KMS-11 (cell line): Measurements from ENCODE around the gene RTN4RL1.

Source experiments
- H2AFZ ChIP-seq: fragments of 200-600 bp; sonication (generic); 2 replicates; pipeline ENCODE4 v1.6.1; 2016; ENCODE audit warnings: antibody characterized with exemption, mixed run types, low read depth
- H3K27ac ChIP-seq: fragments of 200-600 bp; sonication (generic); 2 replicates; pipeline ENCODE4 v1.6.1; 2016; ENCODE audit warnings: mild to moderate bottlenecking, mixed run types
- H3K27me3 ChIP-seq: fragments of 200-600 bp; sonication (generic); 2 replicates; pipeline ENCODE4 v1.6.1; 2017; ENCODE audit warnings: mild to moderate bottlenecking, low read depth, mixed run types, moderate library complexity; ENCODE audit not compliant: insufficient read depth
- H3K36me3 ChIP-seq: fragments of 200-600 bp; sonication (generic); 2 replicates; pipeline ENCODE4 v1.6.1; 2017; ENCODE audit warnings: mild to moderate bottlenecking, mixed run types; ENCODE audit not compliant: insufficient read depth
- H3K4me1 ChIP-seq: fragments of 200-600 bp; sonication (generic); 2 replicates; pipeline ENCODE4 v1.6.1; 2016; ENCODE audit warnings: mild to moderate bottlenecking, low read depth, mixed run types; ENCODE audit not compliant: poor library complexity, severe bottlenecking
- H3K4me2 ChIP-seq: fragments of 200-600 bp; sonication (generic); 2 replicates; pipeline ENCODE4 v1.7.0; 2016; ENCODE audit warnings: mild to moderate bottlenecking, mixed run types
- H3K4me3 ChIP-seq: fragments of 200-600 bp; sonication (generic); IDR thresholded peaks from 2 replicates; pipeline ENCODE4 v1.6.1; 2017; ENCODE audit warnings: low read depth, low read length, mixed read lengths; ENCODE audit not compliant: insufficient read depth
- H3K79me2 ChIP-seq: fragments of 200-600 bp; sonication (generic); 2 replicates; pipeline ENCODE4 v1.6.1; 2016; ENCODE audit warnings: low read depth, mixed run types; ENCODE audit not compliant: insufficient read depth
- H3K9ac ChIP-seq: fragments of 200-600 bp; sonication (generic); 2 replicates; pipeline ENCODE4 v1.6.1; 2016; ENCODE audit warnings: mild to moderate bottlenecking, mixed run types
- H4K20me1 ChIP-seq: fragments of 200-600 bp; sonication (generic); 2 replicates; pipeline ENCODE4 v1.6.1; 2016; ENCODE audit warnings: mild to moderate bottlenecking, mixed run types; ENCODE audit not compliant: insufficient read depth
- CTCF ChIP-seq: fragments of 200-600 bp; sonication (generic); conservative IDR thresholded peaks from 2 replicates; pipeline ENCODE4 v1.6.1; 2017; ENCODE audit warnings: low read depth, mild to moderate bottlenecking, antibody characterized with exemption, low read length, moderate library complexity, mixed read lengths

The RTN4RL1 gene

GRCh38 chr17:1909985-1910384 lies 115.1 kb downstream of the RTN4RL1 start:
- Histone ChIP-seq H3K4me3 (no peak overlapping the region), H3K9ac (no peak overlapping the region), H3K79me2 (no peaks in the 10 kb centered on the region), H3K36me3 (no peaks in the 10 kb centered on the region), H2AFZ (no peak overlapping the region), H3K4me2 (no peak overlapping the region), H3K27me3 (peaks cover 33% of the 10 kb centered on the region; the same call in 1 of the 2 replicates), H4K20me1 (no peaks in the 10 kb centered on the region), H3K27ac (no peak overlapping the region), H3K4me1 (no peaks in the 10 kb centered on the region)
- no peak for TF ChIP-seq CTCF

- TF ChIP-seq CTCF: peak; percentile 49; the same call in 1 of the 2 replicates
- Histone ChIP-seq H3K4me3 (no peak overlapping the region), H3K4me2 (no peak overlapping the region), H3K4me1 (no peaks in the 10 kb centered on the region), H3K27ac (no peak overlapping the region), H3K27me3 (peaks cover 29% of the 10 kb centered on the region; the same call in 1 of the 2 replicates), H3K36me3 (no peaks in the 10 kb centered on the region), H3K9ac (no peak overlapping the region), H3K79me2 (no peaks in the 10 kb centered on the region), H2AFZ (no peak overlapping the region), H4K20me1 (no peaks in the 10 kb centered on the region)
These were observed 116.3 kb downstream of the RTN4RL1 start for GRCh38 chr17:1908699-1909309.

GRCh38 chr17:1907909-1908698 lies 117.0 kb downstream of the RTN4RL1 start:
- Histone ChIP-seq H3K27me3 (peaks cover 22% of the 10 kb centered on the region; the same call in 1 of the 2 replicates), H3K4me2 (no peak overlapping the region), H3K79me2 (no peaks in the 10 kb centered on the region), H4K20me1 (no peaks in the 10 kb centered on the region), H2AFZ (no peak overlapping the region), H3K4me3 (no peak overlapping the region), H3K36me3 (no peaks in the 10 kb centered on the region), H3K27ac (no peak overlapping the region), H3K9ac (no peak overlapping the region), H3K4me1 (no peaks in the 10 kb centered on the region)
- no peak for TF ChIP-seq CTCF

- H3K36me3 ChIP-seq: no peaks in the 10 kb centered on the region
- H3K9ac ChIP-seq: no peak overlapping the region
- no peak overlapping the region for H2AFZ ChIP-seq
- no peak overlapping the region for H3K4me3 ChIP-seq
- no peak for TF ChIP-seq CTCF
- H3K4me1 ChIP-seq: no peaks in the 10 kb centered on the region
- no peak overlapping the region for H3K4me2 ChIP-seq
- H4K20me1 ChIP-seq: no peaks in the 10 kb centered on the region
- H3K27me3 ChIP-seq: peaks cover 16% of the 10 kb centered on the region; the same call in 1 of the 2 replicates
- H3K79me2 ChIP-seq: no peaks in the 10 kb centered on the region
- H3K27ac ChIP-seq: no peak overlapping the region
These were observed 117.9 kb downstream of the RTN4RL1 start for GRCh38 chr17:1907216-1907631.
